ENCODE data around the gene BTNL3.

DNA sequence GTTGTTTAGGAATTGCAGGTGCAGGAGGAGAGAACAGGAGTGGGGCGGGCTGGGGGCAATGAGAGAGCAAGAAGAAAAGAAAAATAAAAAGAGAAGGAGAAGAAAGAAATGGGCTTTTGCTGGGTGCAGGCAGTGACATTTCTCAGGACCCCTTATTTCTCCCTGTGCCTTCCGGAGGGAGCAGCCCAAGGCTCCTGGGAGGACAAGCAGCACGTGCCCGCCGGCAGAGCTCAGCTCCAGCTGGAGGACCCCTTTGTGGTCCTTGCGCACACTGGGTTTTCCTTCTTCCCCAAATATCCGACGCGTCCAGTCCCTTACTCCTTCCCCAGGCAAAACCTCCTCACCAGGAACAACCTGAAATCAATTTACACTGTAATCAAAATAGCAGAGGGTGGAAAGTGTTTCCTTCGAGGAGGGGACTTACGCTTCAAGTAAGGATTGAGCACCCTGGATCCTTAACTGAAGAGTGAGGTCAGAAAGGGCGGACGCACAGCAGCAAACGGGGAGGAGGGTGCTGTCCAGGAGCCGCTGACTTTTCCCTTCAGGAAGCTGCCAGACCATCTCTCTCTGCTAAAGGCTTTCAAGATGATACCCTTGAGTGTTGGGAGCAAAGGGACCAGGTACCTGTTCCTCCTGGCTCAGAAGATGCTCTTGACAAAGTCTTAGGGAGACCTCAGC, 53.5 kb downstream of the BTNL3 start:
- TF ChIP-seq CTCF (IDR thresholded peaks at IDR 0.05; ENCODE audit: low read depth, low read length, poor library complexity, severe bottlenecking) (no peak), EZH2phosphoT487 (IDR thresholded peaks at IDR 0.05; ENCODE audit: borderline replicate concordance, low read length) (no peak)

Measured in DOHH2 (cell line).